GM10248 (cell line): ENCODE measurements around the gene CCNL2.
A peak's percentile ranks its signal among the peaks of the same experiment; 100 is the strongest.

Experiments
- CTCF ChIA-PET: fragments of 300-600 bp; sonication (Branson Sonifier 250); formaldehyde crosslinking; extraction: SDS; loops from one replicate; lab custom pipeline; 2021; ENCODE audit warnings: antibody characterized with exemption; lab: Yijun Ruan, JAX
- POLR2A ChIA-PET: fragments of 350-650 bp; sonication (Branson Sonifier 250); formaldehyde crosslinking; extraction: SDS; loops from one replicate; lab custom pipeline; 2020; ENCODE audit warnings: antibody characterized with exemption; lab: Yijun Ruan, JAX
- DNase-seq: peaks from one replicate; pipeline ENCODE4 v3.0.0; 2012; ENCODE audit errors: extremely low spot score
- CTCF ChIP-seq: IDR thresholded peaks from 2 replicates; pipeline ENCODE4 v1.5.1; 2012; ENCODE audit warnings: mild to moderate bottlenecking, low read depth; ENCODE audit errors: extremely low read depth, missing control alignments, control extremely low read depth

CCNL2 gene

GRCh38 chr1:1435106-1435903 is 36.2 kb upstream of the CCNL2 start, which contains the start of gene VWA1:
TSS of gene VWA1 (plus strand) at chr1:1435690. CDS start at chr1:1435749, 59 bp downstream.
- ChIA-PET POLR2A (no interaction called here), CTCF (interaction anchor here (1.5 kb wide), 1 partner anchor 64 kb away, joined by 4 read pairs; no protein-coding TSS in a partner anchor)
- DNase-seq, result peak; percentile 91
- no peak for TF ChIP-seq CTCF

- CTCF ChIA-PET, result interaction anchor here (1.1 to 1.5 kb wide), 2 partner anchors 36 to 63 kb away, joined by 3 to 4 read pairs; partner anchors contain the start of gene CCNL2
- DNase-seq, result peak; percentile 25
- POLR2A ChIA-PET, result no interaction called here
- TF ChIP-seq CTCF, result no peak
Observed at GRCh38 chr1:1434824-1435105, 35.6 kb upstream of the CCNL2 start.

GRCh38 chr1:1434131-1434823 is 35.1 kb upstream of the CCNL2 start:
- ChIA-PET POLR2A (no interaction called here), CTCF (interaction anchor here (1.1 to 1.5 kb wide), 2 partner anchors 35 to 63 kb away, joined by 3 to 4 read pairs; partner anchors contain the start of gene CCNL2)
- DNase-seq, result no peak
- TF ChIP-seq CTCF, result no peak

- CTCF ChIA-PET, result interaction anchor here (1.1 to 1.5 kb wide), 2 partner anchors 35 to 62 kb away, joined by 3 to 4 read pairs; partner anchors contain the start of gene CCNL2
- POLR2A ChIA-PET, result no interaction called here
- DNase-seq, result peak; percentile 23
- no peak for TF ChIP-seq CTCF
Observed at GRCh38 chr1:1433804-1434130, 34.6 kb upstream of the CCNL2 start.

- POLR2A ChIA-PET, result no interaction called here
- TF ChIP-seq CTCF, result no peak
- peak; percentile 25 for DNase-seq
- CTCF ChIA-PET, result no interaction called here
Observed at GRCh38 chr1:1432951-1433803, 34.0 kb upstream of the CCNL2 start.
